CD4-positive, alpha-beta memory T cell (primary cell): Measurements from ENCODE around the gene SCRN1. TPM values are rescaled to one million over a fixed set of nuclear protein-coding genes. Genes with fewer than 3 reads are reported as not detected.

Source experiments
- CTCF ChIA-PET: fragments of 350-600 bp; sonication (Branson Sonifier 250); formaldehyde crosslinking; loops from one replicate; lab custom pipeline; 2021; ENCODE audit warnings: inconsistent platforms; ENCODE audit not compliant: partially characterized antibody; lab: Charles Lee
- POLR2A ChIA-PET: fragments of 350-600 bp; sonication (Branson Sonifier 250); formaldehyde crosslinking; loops from one replicate; lab custom pipeline; 2021; ENCODE audit not compliant: partially characterized antibody; lab: Charles Lee
- DNase-seq, 5 donors: peaks; one replicate each; pipeline versions ENCODE4 v3.0.0 to v3.0.0-alpha.2; 2020 to 2022; ENCODE audit warnings: mixed read lengths in 1 of 5
- H3K27ac ChIP-seq: one replicate; pipeline ENCODE4 v1.7.0; 2013; ENCODE audit warnings: low read depth, low read length
- H3K27me3 ChIP-seq: 2 replicates; pipeline ENCODE4 v1.7.0; 2013; ENCODE audit warnings: mild to moderate bottlenecking, low read length, moderate library complexity; ENCODE audit not compliant: insufficient read depth
- H3K36me3 ChIP-seq: 2 replicates; pipeline ENCODE4 v1.7.0; 2013; ENCODE audit warnings: mild to moderate bottlenecking, low read length, moderate library complexity; ENCODE audit not compliant: insufficient read depth
- H3K4me1 ChIP-seq: 2 replicates; pipeline ENCODE4 v1.7.0; 2013; ENCODE audit warnings: mild to moderate bottlenecking, low read length, moderate library complexity; ENCODE audit not compliant: insufficient read depth
- H3K4me3 ChIP-seq, 2 donors: one replicate each; pipeline ENCODE4 v1.7.0; 2013; ENCODE audit warnings: low read length in 2 of 2, mild to moderate bottlenecking in 1 of 2
- H3K9me3 ChIP-seq, 2 donors: one replicate each; pipeline ENCODE4 v1.7.0; 2013; ENCODE audit warnings: low read length in 2 of 2, control low read depth in 1 of 2; ENCODE audit not compliant: control insufficient read depth in 1 of 2
- H3K27ac Mint-ChIP-seq, 7 donors: one replicate each; pipeline ENCODE4 v1.8.0; 2020 to 2021; ENCODE audit warnings: mixed read lengths in 7 of 7, mild to moderate bottlenecking in 6 of 7, inconsistent platforms in 3 of 7, moderate library complexity in 3 of 7
- H3K27me3 Mint-ChIP-seq, 2 donors: one replicate each; pipeline ENCODE4 v1.8.0; 2020 to 2021; ENCODE audit warnings: mixed read lengths in 2 of 2
- H3K36me3 Mint-ChIP-seq, 2 donors: one replicate each; pipeline ENCODE4 v1.8.0; 2020 to 2021; ENCODE audit warnings: mixed read lengths in 2 of 2, inconsistent platforms in 1 of 2, mild to moderate bottlenecking in 1 of 2
- H3K4me1 Mint-ChIP-seq, 4 donors: one replicate each; pipeline ENCODE4 v1.8.0; 2020 to 2021; ENCODE audit warnings: mixed read lengths in 4 of 4, mild to moderate bottlenecking in 1 of 4
- H3K4me3 Mint-ChIP-seq, 8 donors: one replicate each; pipeline ENCODE4 v1.8.0; 2020 to 2021; ENCODE audit warnings: mixed read lengths in 8 of 8, mild to moderate bottlenecking in 7 of 8, moderate library complexity in 6 of 8, inconsistent platforms in 3 of 8
- H3K9me3 Mint-ChIP-seq, 8 donors: one replicate each; pipeline ENCODE4 v1.8.0; 2020 to 2021; ENCODE audit warnings: mixed read lengths in 8 of 8, mild to moderate bottlenecking in 5 of 8, inconsistent platforms in 3 of 8, moderate library complexity in 1 of 8
- intact Hi-C: fragments of 100-400 bp; cut with micrococcal nuclease; formaldehyde crosslinking; loops from one replicate; pipeline ENCODE4 v1.15.1; 2023
- polyA plus RNA-seq, 2 donors: library from polyadenylated mRNA; unstranded; fragments of 300-500 nt; fragmentation: Illumina TruSeq; gene quantifications; one replicate each; pipeline ENCODE4 v1.2.3, GENCODE V29; 2021
- total RNA-seq, 2 experiments: library from RNA; stranded (reverse); gene quantifications; one replicate each; pipeline ENCODE4 v1.2.3, GENCODE V29; 2021

The SCRN1 gene
- total and polyA plus RNA-seq, 4 experiments from 2014 or later: 2.0 to 2.9 (median 2.4) TPM

GRCh38 chr7:29950480-29950879 is 39.1 kb downstream of the SCRN1 start:
- Mint-ChIP-seq H3K4me1 (peaks cover 0 to under 1% (median 0%) of the 10 kb centered on the region in 4 donors), H3K36me3 (no peaks in the 10 kb centered on the region), H3K4me3 (no peak overlapping the region), H3K27me3 (peaks cover 5 to 7% of the 10 kb centered on the region in 2 donors), H3K9me3 (peaks cover 0 to 3% (median 0%) of the 10 kb centered on the region in 8 donors), H3K27ac (no peak overlapping the region)
- no peaks in the 10 kb centered on the region for H3K9me3 ChIP-seq
- H3K27me3 ChIP-seq: no peaks in the 10 kb centered on the region
- intact Hi-C loops: no loop called here
- ChIA-PET POLR2A (no interaction called here), CTCF (no interaction called here)
- H3K36me3 ChIP-seq: no peaks in the 10 kb centered on the region
- DNase-seq: no peak
- H3K4me1 ChIP-seq: no peaks in the 10 kb centered on the region
- no peak overlapping the region for H3K27ac ChIP-seq
- no peak overlapping the region for H3K4me3 ChIP-seq

GRCh38 chr7:29948587-29948986 is 41.0 kb downstream of the SCRN1 start:
- Histone ChIP-seq H3K36me3 (no peaks in the 10 kb centered on the region), H3K9me3 (no peaks in the 10 kb centered on the region), H3K4me3 (no peak overlapping the region), H3K27me3 (no peaks in the 10 kb centered on the region), H3K4me1 (no peaks in the 10 kb centered on the region), H3K27ac (no peak overlapping the region)
- peaks cover 7 to 8% of the 10 kb centered on the region in 2 donors for H3K27me3 Mint-ChIP-seq
- no peak for DNase-seq
- intact Hi-C loops: no loop called here
- ChIA-PET CTCF (no interaction called here), POLR2A (no interaction called here)
- H3K27ac Mint-ChIP-seq: no peak overlapping the region
- H3K36me3 Mint-ChIP-seq: no peaks in the 10 kb centered on the region
- H3K4me3 Mint-ChIP-seq: no peak overlapping the region
- H3K9me3 Mint-ChIP-seq: peaks cover 0 to 5% (median 0%) of the 10 kb centered on the region in 8 donors
- H3K4me1 Mint-ChIP-seq: no peaks in the 10 kb centered on the region

- Histone ChIP-seq H3K4me1 (no peaks in the 10 kb centered on the region), H3K27ac (no peak overlapping the region), H3K4me3 (no peak overlapping the region), H3K36me3 (no peaks in the 10 kb centered on the region), H3K27me3 (no peaks in the 10 kb centered on the region), H3K9me3 (no peaks in the 10 kb centered on the region)
- Mint-ChIP-seq H3K27ac (no peak overlapping the region), H3K36me3 (no peaks in the 10 kb centered on the region), H3K4me3 (no peak overlapping the region), H3K9me3 (peaks cover 0 to 5% (median 0%) of the 10 kb centered on the region in 8 donors), H3K27me3 (peaks cover 8 to 11% of the 10 kb centered on the region in 2 donors), H3K4me1 (no peaks in the 10 kb centered on the region)
- no peak for DNase-seq
- ChIA-PET POLR2A (no interaction called here), CTCF (interaction anchor here (1.3 kb wide), 1 partner anchor 26 kb away, joined by 3 read pairs; no protein-coding TSS in a partner anchor)
- intact Hi-C loops: no loop called here
These were observed 43.0 kb downstream of the SCRN1 start for GRCh38 chr7:29946428-29947186.

- no peaks in the 10 kb centered on the region for H3K27me3 ChIP-seq
- H3K27ac Mint-ChIP-seq: no peak overlapping the region
- POLR2A ChIA-PET: no interaction called here
- peaks cover 0 to 5% (median 0%) of the 10 kb centered on the region in 8 donors for H3K9me3 Mint-ChIP-seq
- no peaks in the 10 kb centered on the region for H3K4me1 ChIP-seq
- H3K4me1 Mint-ChIP-seq: no peaks in the 10 kb centered on the region
- CTCF ChIA-PET: interaction anchor here (0.7 to 1.3 kb wide), 2 partner anchors 24 to 462 kb away, joined by 3 to 4 read pairs; no protein-coding TSS in a partner anchor
- H3K4me3 ChIP-seq: no peak overlapping the region
- H3K36me3 Mint-ChIP-seq: no peaks in the 10 kb centered on the region
- no peak overlapping the region for H3K4me3 Mint-ChIP-seq
- no peak for DNase-seq
- no peaks in the 10 kb centered on the region for H3K9me3 ChIP-seq
- no peaks in the 10 kb centered on the region for H3K36me3 ChIP-seq
- H3K27ac ChIP-seq: no peak overlapping the region
- intact Hi-C loops: no loop called here
- peaks cover 6 to 8% of the 10 kb centered on the region in 2 donors for H3K27me3 Mint-ChIP-seq
These were observed 44.3 kb downstream of the SCRN1 start for GRCh38 chr7:29945259-29945809.

GRCh38 chr7:29940199-29940598 is 49.4 kb downstream of the SCRN1 start:
- DNase-seq: no peak
- Histone ChIP-seq H3K9me3 (no peaks in the 10 kb centered on the region), H3K4me1 (no peaks in the 10 kb centered on the region), H3K36me3 (no peaks in the 10 kb centered on the region), H3K27me3 (no peaks in the 10 kb centered on the region), H3K4me3 (no peak overlapping the region), H3K27ac (no peak overlapping the region)
- no peak overlapping the region for H3K4me3 Mint-ChIP-seq
- H3K4me1 Mint-ChIP-seq: no peaks in the 10 kb centered on the region
- H3K27ac Mint-ChIP-seq: no peak overlapping the region
- intact Hi-C loops: no loop called here
- CTCF ChIA-PET: no interaction called here
- POLR2A ChIA-PET: no interaction called here
- H3K9me3 Mint-ChIP-seq: peaks cover 0 to 4% (median 0%) of the 10 kb centered on the region in 8 donors
- H3K36me3 Mint-ChIP-seq: no peaks in the 10 kb centered on the region
- peaks cover 1 to 7% of the 10 kb centered on the region in 2 donors for H3K27me3 Mint-ChIP-seq

- no peaks in the 10 kb centered on the region for H3K4me1 ChIP-seq
- H3K4me3 ChIP-seq: no peak overlapping the region
- H3K36me3 Mint-ChIP-seq: no peaks in the 10 kb centered on the region
- H3K36me3 ChIP-seq: no peaks in the 10 kb centered on the region
- ChIA-PET POLR2A (no interaction called here), CTCF (interaction anchor here (0.6 kb wide), 1 partner anchor 11 kb away, joined by 3 read pairs; no protein-coding TSS in a partner anchor)
- no peak overlapping the region for H3K27ac ChIP-seq
- H3K27me3 ChIP-seq: no peaks in the 10 kb centered on the region
- peaks cover 0 to under 1% of the 10 kb centered on the region in 2 donors for H3K27me3 Mint-ChIP-seq
- intact Hi-C loops: no loop called here
- no peak overlapping the region for H3K4me3 Mint-ChIP-seq
- no peak overlapping the region for H3K27ac Mint-ChIP-seq
- no peak for DNase-seq
- no peaks in the 10 kb centered on the region for H3K4me1 Mint-ChIP-seq
- no peaks in the 10 kb centered on the region for H3K9me3 ChIP-seq
- peaks cover 0 to 3% (median 0%) of the 10 kb centered on the region in 8 donors for H3K9me3 Mint-ChIP-seq
These were observed 52.5 kb downstream of the SCRN1 start for GRCh38 chr7:29937132-29937531.

GRCh38 chr7:29935111-29935510 is 54.5 kb downstream of the SCRN1 start:
- H3K36me3 ChIP-seq: no peaks in the 10 kb centered on the region
- Mint-ChIP-seq H3K27me3 (peaks cover 0 to 10% of the 10 kb centered on the region in 2 donors), H3K4me3 (no peak overlapping the region), H3K36me3 (no peaks in the 10 kb centered on the region), H3K9me3 (peaks cover 0 to 6% (median 0%) of the 10 kb centered on the region in 8 donors), H3K27ac (no peak overlapping the region), H3K4me1 (no peaks in the 10 kb centered on the region)
- DNase-seq: no peak
- intact Hi-C loops: no loop called here
- no peak overlapping the region for H3K4me3 ChIP-seq
- ChIA-PET POLR2A (no interaction called here), CTCF (no interaction called here)
- no peaks in the 10 kb centered on the region for H3K9me3 ChIP-seq
- no peaks in the 10 kb centered on the region for H3K4me1 ChIP-seq
- H3K27ac ChIP-seq: no peak overlapping the region
- H3K27me3 ChIP-seq: no peaks in the 10 kb centered on the region
